Measurements from ENCODE around the gene MPG.
"Not testable (repeated sequence)": the region's sequence is repeated elsewhere in the genome, so short reads cannot be mapped to it uniquely, and the experiment has no call there.

The MPG gene

DNA sequence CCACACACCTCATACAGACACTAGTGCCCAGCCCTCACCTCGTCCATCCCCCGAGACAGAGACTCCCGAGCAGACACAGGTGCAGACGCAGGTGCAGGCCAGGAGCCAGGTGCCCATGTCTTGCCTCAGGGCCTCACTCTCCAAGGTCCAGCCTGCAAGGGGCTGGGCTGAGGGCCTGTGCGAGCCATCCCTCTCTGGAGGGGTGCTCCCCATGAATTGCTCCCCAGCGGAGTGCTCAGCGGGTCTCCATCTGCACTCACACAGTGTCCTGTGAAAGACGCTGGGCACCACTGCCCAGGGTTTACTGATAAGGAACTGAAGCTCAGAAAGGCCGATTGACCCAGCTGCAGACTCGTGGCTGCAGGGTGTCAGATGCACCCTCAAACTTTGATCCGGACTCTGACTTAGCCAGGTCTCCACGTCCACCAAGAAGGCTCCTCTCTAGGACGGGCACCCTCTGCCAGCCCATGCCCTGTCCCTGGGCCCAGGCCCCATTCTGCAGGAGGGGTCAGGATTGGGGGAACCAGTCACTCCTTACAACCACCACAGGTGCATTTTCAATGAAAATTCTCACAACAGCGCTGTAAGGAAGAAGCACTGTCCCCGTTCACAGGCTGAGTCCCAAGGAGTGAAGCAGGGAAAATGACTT, 41.6 kb upstream of the MPG start:
- no peak overlapping the region for H3K4me3 ChIP-seq (replicated peaks; ENCODE audit: low read depth, low read length)
- TF ChIP-seq CTCF (IDR thresholded peaks at IDR 0.05; ENCODE audit: low read depth, low read length, missing control alignments), result no peak
- no peak for DNase-seq (ENCODE audit: extremely low read depth, low read depth)

GRCh38 chr16:37511-37910, 40.5 kb upstream of the MPG start:
- H3K4me3 ChIP-seq (replicated peaks; ENCODE audit: low read depth, low read length), result no peak overlapping the region
- no peak for TF ChIP-seq CTCF (IDR thresholded peaks at IDR 0.05; ENCODE audit: low read depth, low read length, missing control alignments)
- no peak for DNase-seq (ENCODE audit: extremely low read depth, low read depth)

- DNase-seq (ENCODE audit: extremely low read depth, low read depth); H3K4me3 ChIP-seq (replicated peaks; ENCODE audit: low read depth, low read length): not testable (repeated sequence)
Observed at GRCh38 chr16:38206-38605, 39.8 kb upstream of the MPG start.

DNA sequence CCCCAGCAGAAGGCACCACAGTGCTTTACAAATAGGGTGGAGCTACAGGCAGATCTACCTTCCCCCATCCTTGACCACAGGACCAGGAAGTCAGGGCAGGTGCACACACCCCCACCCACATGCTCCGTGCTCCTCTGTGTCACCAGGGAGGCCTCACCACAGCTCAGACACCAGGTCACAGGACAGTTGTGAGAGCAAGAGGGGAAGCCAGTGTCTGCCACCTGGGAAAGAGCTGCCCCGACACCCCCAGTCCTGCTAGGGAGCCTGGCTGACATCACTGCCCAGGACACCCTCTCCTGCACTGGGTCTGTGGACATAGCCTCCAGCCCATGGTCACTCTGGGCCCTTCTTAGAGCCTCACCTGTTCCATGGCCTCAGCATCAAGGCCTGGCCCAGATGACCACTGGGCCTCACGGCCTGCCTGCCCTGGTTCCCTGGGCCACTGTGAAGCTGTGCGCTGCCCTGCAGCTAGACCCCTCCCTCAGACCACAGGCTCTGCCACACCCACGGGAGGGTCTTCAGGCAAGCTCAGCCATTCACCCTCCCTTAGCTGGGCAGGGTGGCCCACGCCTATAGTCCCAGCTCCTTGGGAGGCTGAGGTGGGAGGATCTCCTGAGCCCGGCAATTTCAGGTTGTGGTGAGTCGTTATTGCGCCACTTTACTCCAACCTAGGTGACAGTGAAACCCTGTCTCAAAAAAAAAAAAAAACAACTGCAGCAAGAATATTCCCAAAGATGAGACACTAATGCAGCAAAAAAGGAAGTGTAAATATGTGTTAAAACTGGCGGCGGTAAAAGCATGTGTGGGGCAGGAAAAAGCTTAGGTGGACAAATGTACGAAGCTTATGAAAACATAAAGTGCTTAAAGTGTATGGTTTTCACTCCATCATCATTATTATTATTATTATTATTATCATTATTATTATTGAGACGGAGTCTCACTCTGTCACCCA, 38.8 kb upstream of the MPG start:
- TF ChIP-seq CTCF (IDR thresholded peaks at IDR 0.05; ENCODE audit: low read depth, low read length, missing control alignments), result no peak
- no peak overlapping the region for H3K4me3 ChIP-seq (replicated peaks; ENCODE audit: low read depth, low read length)
- DNase-seq (ENCODE audit: extremely low read depth, low read depth), result no peak

- TF ChIP-seq CTCF (IDR thresholded peaks at IDR 0.05; ENCODE audit: low read depth, low read length, missing control alignments), result no peak
- no peak for DNase-seq (ENCODE audit: extremely low read depth, low read depth)
Observed at GRCh38 chr16:41439-42068, 36.5 kb upstream of the MPG start.

GRCh38 chr16:42069-42457, 36.0 kb upstream of the MPG start:
- no peak overlapping the region for H3K4me3 ChIP-seq (replicated peaks; ENCODE audit: low read depth, low read length)
- no peak for TF ChIP-seq CTCF (IDR thresholded peaks at IDR 0.05; ENCODE audit: low read depth, low read length, missing control alignments)
- DNase-seq (ENCODE audit: extremely low read depth, low read depth), result no peak

More at GRCh38 chr16:41439-42068, 36.5 kb upstream of the MPG start:
- H3K4me3 ChIP-seq (replicated peaks; ENCODE audit: low read depth, low read length), result no peak overlapping the region

DNA sequence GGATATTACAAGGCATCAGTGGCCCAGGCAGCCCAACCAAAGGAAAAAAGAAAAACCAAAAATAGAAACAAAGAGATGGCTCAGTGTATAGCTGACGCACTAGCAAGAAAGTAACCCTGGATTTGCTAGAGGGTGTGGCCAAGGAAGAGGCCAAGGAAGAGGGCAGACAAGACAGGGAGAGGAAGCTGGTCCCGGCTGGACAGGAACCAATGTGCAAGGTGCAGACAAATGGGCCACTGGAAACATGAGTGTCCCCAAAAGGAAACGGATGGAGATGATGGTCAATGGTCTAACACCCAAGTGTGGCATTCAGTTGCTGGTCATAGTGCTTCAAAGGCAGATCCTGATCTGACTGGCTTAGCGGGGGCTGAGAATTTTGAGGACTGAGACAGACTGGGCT, 35.3 kb upstream of the MPG start:
- TF ChIP-seq CTCF (IDR thresholded peaks at IDR 0.05; ENCODE audit: low read depth, low read length, missing control alignments), result no peak
- no peak for DNase-seq (ENCODE audit: extremely low read depth, low read depth)
- H3K4me3 ChIP-seq (replicated peaks; ENCODE audit: low read depth, low read length), result no peak overlapping the region

Data from HFF-Myc (cell line).